Mucosa of rectum (tissue), 2 donors: ENCODE data around the gene CNPY2.
"Not testable (repeated sequence)": the region's sequence is repeated elsewhere in the genome, so short reads cannot be mapped to it uniquely, and the experiment has no call there.

ENCODE experiments used
- H3K27ac ChIP-seq, 2 donors: one replicate each; pipeline ENCODE4 v1.7.0; 2013; ENCODE audit warnings: inconsistent platforms in 2 of 2, low read depth in 2 of 2, low read length in 2 of 2
- H3K27me3 ChIP-seq, 2 donors: one replicate each; pipeline ENCODE4 v1.7.0; 2013; ENCODE audit warnings: low read length in 2 of 2; ENCODE audit not compliant: control insufficient read depth in 2 of 2, insufficient read depth in 2 of 2
- H3K36me3 ChIP-seq, 2 donors: one replicate each; pipeline ENCODE4 v1.7.0; 2013; ENCODE audit warnings: low read length in 2 of 2; ENCODE audit not compliant: control insufficient read depth in 2 of 2, insufficient read depth in 2 of 2
- H3K4me1 ChIP-seq, 2 donors: one replicate each; pipeline ENCODE4 v1.7.0; 2013; ENCODE audit warnings: low read length in 2 of 2, mild to moderate bottlenecking in 1 of 2; ENCODE audit not compliant: control insufficient read depth in 2 of 2, insufficient read depth in 2 of 2
- H3K4me3 ChIP-seq, 2 donors: one replicate each; pipeline ENCODE4 v1.7.0; 2013; ENCODE audit warnings: low read length in 2 of 2
- H3K9ac ChIP-seq, 2 donors: one replicate each; pipeline ENCODE4 v1.7.0; 2013; ENCODE audit warnings: low read length in 2 of 2, low read depth in 1 of 2, mild to moderate bottlenecking in 1 of 2
- H3K9me3 ChIP-seq, 2 donors: one replicate each; pipeline ENCODE4 v1.7.0; 2013; ENCODE audit warnings: low read length in 2 of 2; ENCODE audit not compliant: control insufficient read depth in 2 of 2
- donor health status: healthy.
- donor health status: Normal muscosa, but diverticular disease.

CNPY2 gene

GRCh38 chr12:56298828-56299227, 17.0 kb downstream of the CNPY2 start:
- Histone ChIP-seq H3K36me3 (peaks cover 6 to 7% of the 10 kb centered on the region in 2 donors), H3K9ac (peak overlapping the region; percentile 77 to 79), H3K27ac (peak overlapping the region; percentile 93 to 98), H3K27me3 (no peaks in the 10 kb centered on the region), H3K9me3 (no peaks in the 10 kb centered on the region), H3K4me1 (peaks cover 32 to 35% of the 10 kb centered on the region in 2 donors), H3K4me3 (peak overlapping the region; percentile 85 to 88)

GRCh38 chr12:56297400-56297799, 18.4 kb downstream of the CNPY2 start:
- no peak overlapping the region for H3K9ac ChIP-seq
- H3K27ac ChIP-seq = no peak overlapping the region
- peaks cover 6 to 9% of the 10 kb centered on the region in 2 donors for H3K36me3 ChIP-seq
- H3K27me3 ChIP-seq = no peaks in the 10 kb centered on the region
- no peaks in the 10 kb centered on the region for H3K9me3 ChIP-seq
- no peak overlapping the region for H3K4me3 ChIP-seq
- H3K4me1 ChIP-seq = peaks cover 32 to 35% of the 10 kb centered on the region in 2 donors

- H3K9ac ChIP-seq = no peak overlapping the region
- no peak overlapping the region for H3K27ac ChIP-seq
- peaks cover 10% of the 10 kb centered on the region in 2 donors for H3K36me3 ChIP-seq
- H3K9me3 ChIP-seq = no peaks in the 10 kb centered on the region
- H3K4me3 ChIP-seq = no peak overlapping the region
- no peaks in the 10 kb centered on the region for H3K27me3 ChIP-seq
- H3K4me1 ChIP-seq = peaks cover 25 to 31% of the 10 kb centered on the region in 2 donors
Observed at GRCh38 chr12:56296295-56296694, 19.5 kb downstream of the CNPY2 start.

- peaks cover 11 to 18% of the 10 kb centered on the region in 2 donors for H3K4me1 ChIP-seq
- peaks cover 15 to 19% of the 10 kb centered on the region in 2 donors for H3K36me3 ChIP-seq
- H3K9me3 ChIP-seq = no peaks in the 10 kb centered on the region
- no peak overlapping the region for H3K27ac ChIP-seq
- H3K27me3 ChIP-seq = no peaks in the 10 kb centered on the region
- no peak overlapping the region for H3K9ac ChIP-seq
- H3K4me3 ChIP-seq = no peak overlapping the region
Observed at GRCh38 chr12:56293795-56294194, 22.0 kb downstream of the CNPY2 start.

GRCh38 chr12:56288705-56289387, 26.9 kb downstream of the CNPY2 start:
- H3K27ac ChIP-seq = no peak overlapping the region
- no peaks in the 10 kb centered on the region for H3K27me3 ChIP-seq
- H3K4me3 ChIP-seq = no peak overlapping the region
- H3K9ac ChIP-seq = no peak overlapping the region
- peaks cover 20 to 25% of the 10 kb centered on the region in 2 donors for H3K36me3 ChIP-seq
- H3K9me3 ChIP-seq = no peaks in the 10 kb centered on the region
- no peaks in the 10 kb centered on the region for H3K4me1 ChIP-seq

GRCh38 chr12:56286044-56286830, 29.6 kb downstream of the CNPY2 start:
- H3K27me3 ChIP-seq = no peaks in the 10 kb centered on the region
- H3K9ac ChIP-seq = no peak overlapping the region
- no peaks in the 10 kb centered on the region for H3K4me1 ChIP-seq
- no peak overlapping the region for H3K4me3 ChIP-seq
- H3K9me3 ChIP-seq = no peaks in the 10 kb centered on the region
- peaks cover 40 to 43% of the 10 kb centered on the region in 2 donors for H3K36me3 ChIP-seq
- H3K27ac ChIP-seq = no peak overlapping the region

GRCh38 chr12:56284263-56284662, 31.5 kb downstream of the CNPY2 start:
- peaks cover 44 to 49% of the 10 kb centered on the region in 2 donors for H3K36me3 ChIP-seq
- not testable (repeated sequence) for H3K9ac ChIP-seq, H3K4me1 ChIP-seq, H3K9me3 ChIP-seq, H3K27me3 ChIP-seq, H3K4me3 ChIP-seq, H3K27ac ChIP-seq

GRCh38 chr12:56282579-56282978, 33.2 kb downstream of the CNPY2 start:
- H3K36me3 ChIP-seq = peaks cover 57 to 58% of the 10 kb centered on the region in 2 donors
- no peak overlapping the region for H3K9ac ChIP-seq
- no peaks in the 10 kb centered on the region for H3K27me3 ChIP-seq
- no peaks in the 10 kb centered on the region for H3K9me3 ChIP-seq
- H3K27ac ChIP-seq = no peak overlapping the region
- H3K4me1 ChIP-seq = no peaks in the 10 kb centered on the region
- no peak overlapping the region for H3K4me3 ChIP-seq

- Histone ChIP-seq H3K9ac (no peak overlapping the region), H3K27ac (no peak overlapping the region)
Observed at GRCh38 chr12:56282030-56282429, 33.8 kb downstream of the CNPY2 start.

GRCh38 chr12:56280849-56281248, 34.9 kb downstream of the CNPY2 start:
- Histone ChIP-seq H3K27ac (no peak overlapping the region), H3K27me3 (no peaks in the 10 kb centered on the region), H3K4me3 (no peak overlapping the region), H3K4me1 (no peaks in the 10 kb centered on the region), H3K9me3 (no peaks in the 10 kb centered on the region), H3K9ac (no peak overlapping the region), H3K36me3 (peaks cover 60 to 62% of the 10 kb centered on the region in 2 donors)

More at GRCh38 chr12:56282030-56282429, 33.8 kb downstream of the CNPY2 start:
- H3K4me1 ChIP-seq = no peaks in the 10 kb centered on the region
- no peaks in the 10 kb centered on the region for H3K9me3 ChIP-seq
- H3K27me3 ChIP-seq = no peaks in the 10 kb centered on the region
- H3K36me3 ChIP-seq = peaks cover 58% of the 10 kb centered on the region in 2 donors
- no peak overlapping the region for H3K4me3 ChIP-seq
